A172 (cell line): ENCODE results near the gene MRPS18A. TPM values are rescaled to one million over a fixed set of nuclear protein-coding genes. Genes with fewer than 3 reads are reported as not detected.
"Not testable (repeated sequence)": the region's sequence is repeated elsewhere in the genome, so short reads cannot be mapped to it uniquely, and the experiment has no call there.

Source experiments
- DNase-seq: peaks from one replicate; pipeline ENCODE4 v3.0.0-alpha.2; 2015; ENCODE audit warnings: low spot score
- total RNA-seq: library from RNA; depleted of rRNA; stranded (reverse); fragments of >200 nt; shearing (Covaris generic); gene quantifications from 2 replicates; pipeline ENCODE4 v1.2.3, GENCODE V29; 2014; rRNA removed

MRPS18A gene
- total RNA-seq, 1 experiment from 2014 or later = 84.5 TPM

DNA sequence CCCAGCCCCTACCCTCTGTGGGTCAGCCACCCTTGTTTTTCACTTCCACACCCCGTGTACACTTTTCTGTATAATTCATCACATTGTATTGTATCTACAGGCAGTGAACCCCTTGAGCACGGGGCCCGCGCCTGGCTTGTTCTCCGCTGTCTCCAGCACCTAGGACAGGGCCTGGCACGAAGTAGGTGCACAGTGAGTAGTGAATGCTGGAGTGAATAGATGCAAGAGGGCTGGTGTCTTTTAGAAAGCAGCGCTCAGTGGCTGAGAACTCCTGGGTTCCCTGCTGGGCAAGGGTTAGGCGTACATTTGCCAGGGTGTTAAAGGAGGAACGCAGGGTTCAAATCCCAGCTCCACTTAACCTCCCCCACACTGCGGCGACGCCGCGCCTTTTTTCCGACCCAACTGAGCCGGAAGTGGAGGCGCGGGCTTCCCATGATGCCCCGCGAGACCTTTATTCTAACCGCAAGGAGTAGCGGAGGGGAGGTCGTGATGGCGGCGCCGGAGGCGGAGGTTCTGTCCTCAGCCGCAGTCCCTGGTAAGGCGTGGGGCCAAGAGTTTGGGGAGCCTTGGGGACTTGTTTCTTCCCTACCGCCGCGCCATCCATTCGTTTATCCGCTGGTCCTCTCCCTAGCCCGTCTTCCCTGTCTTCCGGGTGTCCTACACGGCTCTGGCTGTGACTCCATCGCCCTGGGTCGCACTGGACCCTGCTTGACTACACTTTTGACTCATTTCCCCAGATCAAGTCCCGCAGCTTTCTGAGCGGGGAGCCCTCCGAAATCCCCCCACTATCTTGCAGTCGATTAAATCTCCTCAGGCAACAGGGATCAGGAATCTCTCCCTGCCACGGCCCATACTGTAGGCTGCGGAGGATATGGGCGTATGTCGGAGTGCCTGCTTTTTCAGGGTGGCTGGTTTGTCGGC is 51.9 kb downstream of the MRPS18A start, which contains the start of gene MAD2L1BP:
TSS of gene MAD2L1BP (plus strand) at position 454 of the 921 bp plus-strand sequence. CDS start at position 490, 36 bp downstream.
- peak; percentile 55 for DNase-seq

DNA sequence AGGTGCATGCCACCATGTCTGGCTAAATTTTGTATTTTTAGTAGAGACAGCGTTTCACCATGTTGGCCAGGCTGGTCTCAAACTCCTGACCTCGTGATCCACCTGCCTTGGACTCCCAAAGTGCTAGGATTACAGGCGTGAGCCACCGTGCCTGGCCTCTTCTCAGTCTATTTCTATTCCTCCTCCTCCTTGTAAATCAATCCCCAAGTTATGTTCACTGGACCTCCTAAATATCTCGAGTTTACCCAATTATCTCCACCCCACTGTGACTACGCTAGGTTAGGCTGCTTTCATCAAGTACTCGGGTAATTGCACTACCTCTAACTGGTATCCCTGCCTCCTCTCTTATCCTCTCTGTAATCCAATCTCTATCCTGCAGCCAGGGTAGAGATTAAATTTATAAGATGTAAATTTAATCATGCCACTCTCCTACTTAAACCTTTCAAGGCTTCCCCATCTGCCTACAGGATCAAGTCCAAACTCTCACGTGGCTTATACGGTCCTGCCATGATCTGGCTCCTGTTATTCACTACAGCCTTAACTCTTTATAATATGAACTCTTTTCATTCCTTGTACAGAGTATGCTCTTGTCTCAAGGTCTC is 52.8 kb downstream of the MRPS18A start:
- no peak for DNase-seq

DNA sequence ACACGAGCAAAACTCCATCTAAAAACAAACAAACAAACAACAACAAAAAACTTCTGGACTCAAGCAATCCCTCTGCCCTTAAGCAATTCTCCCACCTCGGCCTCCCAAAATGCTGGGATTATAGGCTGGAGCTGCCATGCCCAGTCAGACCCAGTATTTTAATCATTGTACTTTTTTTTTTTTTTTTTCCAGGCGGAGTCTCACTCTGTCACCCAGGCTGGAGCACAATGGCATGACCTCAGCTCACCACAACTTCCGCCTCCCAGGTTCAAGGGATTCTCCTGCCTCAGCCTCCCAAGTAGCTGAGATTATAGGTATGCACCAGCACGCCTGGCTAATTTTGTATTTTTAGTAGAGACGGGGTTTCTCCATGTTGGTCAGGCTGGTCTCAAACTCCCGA is 54.6 kb downstream of the MRPS18A start:
- DNase-seq = not testable (repeated sequence)

- DNase-seq = no peak
Measured at GRCh38 chr6:43630980-43631619, 56.5 kb downstream of the MRPS18A start.

DNA sequence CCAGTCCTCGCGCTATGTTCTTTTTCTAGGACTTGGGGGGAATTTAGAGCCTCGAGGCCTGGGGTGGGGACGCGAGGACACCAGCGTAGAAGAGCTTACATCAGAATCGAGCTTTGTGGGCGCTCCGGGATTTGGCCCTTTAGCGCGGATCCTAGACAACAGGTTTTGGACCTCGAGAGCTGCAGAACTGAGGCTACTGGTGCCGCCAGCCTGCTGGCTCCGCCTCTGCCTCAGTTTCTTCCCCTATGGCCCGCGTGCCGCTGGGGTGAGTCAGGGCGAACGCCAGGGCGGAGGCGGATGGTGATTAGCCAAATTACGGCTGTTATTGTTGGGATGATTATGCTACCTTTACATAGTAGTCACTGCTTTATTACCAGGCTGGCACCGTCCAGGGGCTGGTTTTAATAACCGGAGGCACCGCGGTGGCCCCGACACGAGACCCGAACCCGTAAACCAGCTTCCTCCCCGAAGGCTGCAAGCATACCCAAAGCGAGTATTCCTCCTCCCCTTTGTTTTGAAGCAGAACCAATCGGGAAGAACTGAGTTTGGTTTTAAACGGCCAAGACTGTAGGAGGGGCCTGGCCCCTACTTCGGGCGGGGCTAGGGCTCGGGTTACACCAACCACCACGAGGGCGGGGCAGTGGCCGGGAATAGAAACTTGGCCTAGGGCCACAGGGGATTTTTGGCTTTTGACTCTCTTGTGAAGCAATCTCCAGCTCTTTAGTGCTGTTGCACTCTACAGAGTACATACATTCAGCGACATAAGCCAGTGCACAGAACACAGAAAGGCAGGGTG is 57.9 kb downstream of the MRPS18A start:
- peak; percentile 98 for DNase-seq

DNA sequence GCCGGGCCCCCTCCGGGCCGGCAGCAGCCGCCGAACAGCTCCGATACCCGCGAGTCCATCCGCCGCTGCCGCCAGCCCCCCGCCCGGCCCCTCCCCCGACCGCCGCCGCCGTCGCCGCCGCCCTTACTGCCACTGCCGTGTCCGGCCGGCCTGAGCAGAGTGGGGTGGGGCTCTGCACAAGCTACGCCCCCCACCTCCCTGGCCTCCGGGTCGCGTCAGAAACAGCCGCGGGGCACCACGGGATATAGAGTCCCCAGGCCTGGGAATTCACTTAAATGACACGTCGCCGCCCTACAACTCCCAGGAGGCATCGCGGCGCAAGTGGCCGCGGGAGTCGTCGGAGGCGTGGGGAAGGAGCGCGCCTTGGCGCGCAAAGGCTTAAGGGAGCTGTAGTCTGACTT is 58.5 kb downstream of the MRPS18A start, which contains the start of gene GTPBP2:
TSS of gene GTPBP2 (minus strand) at position 161 of the 401 bp plus-strand sequence. CDS start at position 59, 102 bp downstream.
- peak; percentile 98 for DNase-seq

DNA sequence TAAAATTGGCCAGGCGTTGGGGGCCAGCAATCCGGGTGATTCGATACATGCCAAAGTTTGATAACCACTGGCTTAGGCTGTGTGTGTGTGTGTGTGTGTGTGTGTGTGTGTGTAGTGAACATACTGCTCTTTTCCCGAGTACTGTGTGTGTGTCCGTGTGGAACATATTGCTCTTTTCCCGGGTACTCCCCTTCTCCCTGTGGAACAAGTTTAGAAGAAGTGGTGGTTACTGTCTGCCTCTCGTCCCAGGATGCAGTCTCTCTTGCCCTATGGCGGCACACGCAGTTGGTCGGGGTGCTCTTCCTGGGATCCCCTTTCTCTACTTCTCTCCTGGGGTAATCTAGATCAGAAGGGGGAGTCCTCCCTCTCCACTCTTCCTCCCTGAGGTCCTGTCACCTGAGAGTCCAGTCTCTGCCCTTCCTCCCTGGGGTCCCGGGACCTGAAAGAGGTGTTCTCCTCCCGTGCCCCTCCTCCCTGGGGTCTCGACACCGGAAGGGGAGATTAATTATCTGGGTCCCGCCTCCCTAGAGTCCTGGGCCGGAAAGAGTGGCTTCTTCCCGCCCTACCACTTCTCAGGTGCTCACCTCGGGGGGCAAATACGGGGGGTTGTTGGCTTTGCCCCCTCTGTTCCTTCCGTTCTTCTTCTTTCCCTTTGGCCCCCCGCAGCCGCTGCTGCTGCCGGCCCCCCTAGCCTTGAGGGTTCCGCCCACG is 59.0 kb downstream of the MRPS18A start:
- peak; percentile 64 for DNase-seq

- DNase-seq = peak; percentile 98
Measured at GRCh38 chr6:43627008-43627825, 60.4 kb downstream of the MRPS18A start.

DNA sequence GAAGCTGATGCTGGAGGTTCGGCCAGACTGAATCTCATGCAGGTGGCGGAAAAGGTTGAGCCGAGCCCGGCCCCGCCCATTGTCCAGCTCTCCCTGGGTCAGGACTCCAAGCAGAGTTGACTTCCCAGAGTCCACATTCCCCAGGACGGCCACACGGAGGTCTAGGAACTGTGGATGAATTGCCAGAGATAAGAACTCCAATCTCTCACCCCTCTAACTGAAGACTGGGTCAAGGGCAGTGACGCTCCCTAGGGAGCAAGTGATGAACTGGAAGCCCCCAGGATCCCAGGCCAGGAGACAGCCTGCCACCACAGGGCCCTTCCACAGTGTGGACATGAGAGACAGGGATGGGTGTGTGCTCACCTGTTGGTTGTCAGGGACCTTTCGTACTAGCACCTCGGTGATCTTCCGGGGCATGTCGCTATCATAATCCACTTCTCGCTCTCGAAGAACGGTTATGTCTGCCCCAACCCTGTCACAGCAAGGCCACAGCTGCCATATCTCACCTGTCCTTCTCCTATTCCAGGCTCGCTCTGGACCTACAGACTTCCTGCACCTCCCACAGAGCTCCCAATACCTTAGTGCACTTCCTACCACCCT is 62.1 kb downstream of the MRPS18A start:
- no peak for DNase-seq

GRCh38 chr6:43624786-43625288 is 62.8 kb downstream of the MRPS18A start:
- no peak for DNase-seq

DNA sequence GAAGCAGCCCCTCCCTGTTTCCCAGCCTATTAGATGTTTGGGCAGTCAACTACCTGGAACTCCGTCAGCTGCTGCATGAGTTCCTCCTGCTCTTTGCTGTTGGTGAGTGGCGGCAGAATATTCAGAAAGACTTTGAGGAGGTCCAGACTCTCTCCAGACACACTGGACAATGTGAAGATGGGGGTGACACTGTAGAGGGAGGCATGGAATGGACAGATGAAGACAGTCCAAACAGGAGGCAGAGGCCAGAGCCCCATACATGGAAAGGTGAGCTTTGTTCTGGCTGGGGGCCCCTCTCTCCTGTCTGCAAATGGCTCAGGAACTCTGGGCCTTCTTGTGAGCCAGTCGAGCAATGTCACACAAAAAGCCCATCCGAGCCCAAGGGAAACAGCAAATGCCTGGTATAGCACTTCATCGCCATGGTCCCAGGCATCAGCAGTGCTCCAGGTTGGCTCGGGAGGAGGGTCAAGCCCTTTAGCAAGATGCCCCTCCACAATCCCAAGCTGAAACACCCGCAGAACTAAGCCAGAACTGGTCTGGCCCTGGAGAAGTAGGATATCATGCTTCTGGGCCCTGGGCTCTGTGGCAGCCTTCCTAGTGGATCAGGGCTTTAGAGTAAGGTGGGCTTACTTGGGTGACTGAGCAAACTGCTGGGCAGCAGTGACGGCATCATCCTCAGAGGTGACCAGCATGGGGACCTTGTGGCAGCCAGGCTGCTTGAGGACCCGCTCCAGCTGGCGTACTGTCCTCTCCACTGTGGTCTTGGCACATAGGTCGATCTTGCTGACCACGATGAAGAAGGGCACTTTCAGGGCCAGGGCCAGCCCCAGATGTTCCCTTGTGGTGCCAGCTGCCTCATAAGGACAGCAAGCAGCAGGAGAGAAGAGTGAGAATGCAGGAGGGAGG is 63.5 kb downstream of the MRPS18A start:
- no peak for DNase-seq

DNA sequence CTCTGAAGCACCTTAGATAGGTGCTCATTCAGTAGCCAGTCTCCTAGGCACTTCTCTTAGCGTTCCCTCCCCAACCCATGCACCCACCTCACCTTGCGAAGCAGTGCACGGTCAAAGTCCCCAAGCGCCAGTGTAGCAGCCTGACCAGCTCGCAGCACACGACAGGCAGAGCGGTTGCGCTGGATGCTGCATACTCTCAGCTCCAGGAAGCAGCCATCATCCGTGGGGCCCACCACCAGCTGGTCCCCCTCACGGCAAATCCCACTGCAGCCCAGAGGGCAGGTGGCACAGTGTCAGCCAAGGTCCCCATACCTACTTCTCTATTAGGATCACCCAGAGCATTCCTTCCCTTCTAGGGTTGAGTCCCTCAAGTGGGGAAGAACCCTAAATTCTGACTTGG is 65.0 kb downstream of the MRPS18A start:
- no peak for DNase-seq

DNA sequence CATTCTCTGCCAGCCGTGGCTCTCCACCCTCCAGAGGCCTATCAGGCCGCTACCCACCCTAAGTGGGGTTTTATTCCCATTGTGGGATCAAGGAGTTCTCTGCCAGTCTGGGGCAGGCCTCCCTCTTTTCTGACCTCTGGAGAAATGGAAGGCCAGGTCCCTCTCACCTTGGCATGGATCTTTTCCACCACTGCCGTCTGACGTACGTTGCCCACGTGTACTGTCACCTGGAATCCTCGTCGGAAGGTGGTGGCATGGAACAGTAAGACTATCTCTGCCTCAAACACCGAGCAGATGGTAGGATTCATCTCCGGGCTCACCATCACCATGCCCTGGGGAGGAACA is 65.8 kb downstream of the MRPS18A start:
- no peak for DNase-seq

Other genes with a start within 250 kb of the MRPS18A start
- 0.81 and 3.0 TPM in 2 replicates for gene DLK2, start 232.2 kb downstream of the MRPS18A start, total RNA-seq
- 10.9 and 14.3 TPM in 2 replicates for gene TJAP1, start 210.2 kb downstream of the MRPS18A start, total RNA-seq
- 1.2 and 2.3 TPM in 2 replicates for gene LRRC73, start 177.4 kb downstream of the MRPS18A start, total RNA-seq
- 122 and 155 TPM in 2 replicates for gene YIPF3, start 170.9 kb downstream of the MRPS18A start, total RNA-seq
- gene POLR1C, start 170.7 kb downstream of the MRPS18A start, total RNA-seq = 46.0 and 50.1 TPM in 2 replicates
- gene XPO5, start 111.8 kb downstream of the MRPS18A start, total RNA-seq = 49.0 and 50.1 TPM in 2 replicates
- gene POLH, start 111.6 kb downstream of the MRPS18A start, total RNA-seq = 28.2 and 41.7 TPM in 2 replicates
- gene GTPBP2, start 58.5 kb downstream of the MRPS18A start, total RNA-seq = 25.3 and 40.4 TPM in 2 replicates
- 23.0 and 38.0 TPM in 2 replicates for gene MAD2L1BP, start 52.0 kb downstream of the MRPS18A start, total RNA-seq
- not detected in 2 replicates for gene RSPH9, start 42.8 kb downstream of the MRPS18A start, total RNA-seq
- gene VEGFA, start 82.4 kb upstream of the MRPS18A start, total RNA-seq = 29.0 and 35.2 TPM in 2 replicates